ENCODE measurements around the gene MBLAC1. TPM values are rescaled to one million over a fixed set of nuclear protein-coding genes. Genes with fewer than 3 reads are reported as not detected.
A peak's percentile ranks its signal among the peaks of the same experiment; 100 is the strongest.

Gene MBLAC1
- total and polyA plus RNA-seq, 9 of the 15 experiments (the other 6 are each of a cell fraction or from before 2014, with no cell fraction given), result 0.03 to 3.1 (median 0.52) TPM

DNA sequence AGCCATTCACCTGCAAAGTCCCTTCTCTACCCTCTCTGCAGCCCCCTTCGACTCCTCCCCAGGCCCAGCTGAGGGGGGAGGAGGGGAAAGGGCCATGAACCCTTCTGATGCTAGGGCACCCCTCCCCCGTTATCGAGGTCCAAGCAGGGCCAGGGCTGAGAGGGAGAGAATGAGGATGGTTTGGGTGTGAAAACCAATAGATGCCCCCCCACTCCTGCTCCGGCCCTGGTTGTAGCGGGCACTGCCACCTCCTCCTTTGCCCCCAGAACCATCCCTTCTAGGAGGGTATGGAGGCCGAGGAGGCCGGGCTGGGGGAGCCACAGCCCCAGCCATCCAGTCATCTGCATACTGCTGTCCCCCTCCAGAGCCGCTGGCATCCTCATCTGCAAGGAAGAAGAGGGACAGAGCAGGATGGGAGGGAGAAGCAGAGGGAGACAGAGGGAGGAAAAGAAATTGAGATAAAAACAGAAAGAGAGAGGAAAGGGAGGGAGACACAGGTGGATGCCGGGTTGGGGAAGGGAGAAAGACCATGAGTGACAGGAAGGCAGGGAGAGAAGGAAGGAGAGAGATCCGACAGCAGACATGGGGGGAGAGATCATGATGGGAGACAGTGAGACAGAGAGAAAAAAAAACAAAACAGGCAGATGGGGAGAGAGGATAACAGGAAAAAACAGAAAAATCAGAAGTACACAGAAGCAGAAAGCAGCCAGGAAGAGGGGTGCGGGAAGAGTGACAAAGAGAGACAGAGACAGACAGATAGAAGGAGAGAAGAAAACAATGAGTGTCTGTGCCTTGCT, 43.5 kb downstream of the MBLAC1 start (continued):
- TF ChIP-seq MTA2 (IDR thresholded peaks at IDR 0.05; ENCODE audit: low read depth) (peak; percentile 46; the same call in 1 of the 2 replicates), ARHGAP35 (IDR thresholded peaks at IDR 0.05; ENCODE audit: partially characterized antibody) (peak; percentile 62), NR3C1 (CRISPR knock-in tag; IDR thresholded peaks at IDR 0.05) (no peak), ZNF507 (tag; conservative IDR thresholded peaks at IDR 0.05) (no peak), LARP7 (IDR thresholded peaks at IDR 0.05) (peak; percentile 88; the same call in 1 of the 2 replicates), FOXK2 (conservative IDR thresholded peaks at IDR 0.05 in 1 of 2, IDR thresholded peaks at IDR 0.05 in 1 of 2; ENCODE audit: low read depth in 2 of 2) (0 out of 4 replicates have a peak, but pooled peaks of 1 of the 2 experiments have one; percentile 35), NCOR1 (IDR thresholded peaks at IDR 0.05) (no peak), EHMT2 (IDR thresholded peaks at IDR 0.05) (peak; percentile 50; the same call in 1 of the 2 replicates), BRD9 (IDR thresholded peaks at IDR 0.05; ENCODE audit: low read depth, partially characterized antibody) (peak; percentile 30), ZNF644 (tag; IDR thresholded peaks at IDR 0.05; ENCODE audit: low read depth) (no peak), ZBTB8A (IDR thresholded peaks at IDR 0.05; ENCODE audit: partially characterized antibody) (no peak), HDGF (IDR thresholded peaks at IDR 0.05) (peak; percentile 39; the same call in 1 of the 2 replicates), HLTF (IDR thresholded peaks at IDR 0.05) (0 out of 2 replicates have a peak, but pooled peaks have one; percentile 37), ARID2 (IDR thresholded peaks at IDR 0.05) (0 out of 2 replicates have a peak, but pooled peaks have one; percentile 20), ZNF707 (CRISPR knock-in tag; conservative IDR thresholded peaks at IDR 0.05) (no peak), ZNF239 (CRISPR knock-in tag; IDR thresholded peaks at IDR 0.05) (no peak), CC2D1A (IDR thresholded peaks at IDR 0.05) (0 out of 2 replicates have a peak, but pooled peaks have one; percentile 22), ESRRB (CRISPR knock-in tag; IDR thresholded peaks at IDR 0.05; ENCODE audit: borderline replicate concordance) (no peak)
- TF ChIP-seq, protein P1, sequence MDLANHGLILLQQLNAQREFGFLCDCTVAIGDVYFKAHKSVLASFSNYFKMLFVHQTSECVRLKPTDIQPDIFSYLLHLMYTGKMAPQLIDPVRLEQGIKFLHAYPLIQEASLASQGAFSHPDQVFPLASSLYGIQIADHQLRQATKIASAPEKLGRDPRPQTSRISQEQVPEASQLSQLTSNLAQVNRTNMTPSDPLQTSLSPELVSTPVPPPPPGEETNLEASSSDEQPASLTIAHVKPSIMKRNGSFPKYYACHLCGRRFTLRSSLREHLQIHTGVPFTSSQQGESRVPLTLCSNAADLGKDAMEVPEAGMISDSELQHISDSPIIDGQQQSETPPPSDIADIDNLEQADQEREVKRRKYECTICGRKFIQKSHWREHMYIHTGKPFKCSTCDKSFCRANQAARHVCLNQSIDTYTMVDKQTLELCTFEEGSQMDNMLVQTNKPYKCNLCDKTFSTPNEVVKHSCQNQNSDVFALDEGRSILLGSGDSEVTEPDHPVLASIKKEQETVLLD (IDR thresholded peaks at IDR 0.05), result peak; percentile 40; the same call in 1 of the 2 replicates
- TF ChIP-seq, protein P2, sequence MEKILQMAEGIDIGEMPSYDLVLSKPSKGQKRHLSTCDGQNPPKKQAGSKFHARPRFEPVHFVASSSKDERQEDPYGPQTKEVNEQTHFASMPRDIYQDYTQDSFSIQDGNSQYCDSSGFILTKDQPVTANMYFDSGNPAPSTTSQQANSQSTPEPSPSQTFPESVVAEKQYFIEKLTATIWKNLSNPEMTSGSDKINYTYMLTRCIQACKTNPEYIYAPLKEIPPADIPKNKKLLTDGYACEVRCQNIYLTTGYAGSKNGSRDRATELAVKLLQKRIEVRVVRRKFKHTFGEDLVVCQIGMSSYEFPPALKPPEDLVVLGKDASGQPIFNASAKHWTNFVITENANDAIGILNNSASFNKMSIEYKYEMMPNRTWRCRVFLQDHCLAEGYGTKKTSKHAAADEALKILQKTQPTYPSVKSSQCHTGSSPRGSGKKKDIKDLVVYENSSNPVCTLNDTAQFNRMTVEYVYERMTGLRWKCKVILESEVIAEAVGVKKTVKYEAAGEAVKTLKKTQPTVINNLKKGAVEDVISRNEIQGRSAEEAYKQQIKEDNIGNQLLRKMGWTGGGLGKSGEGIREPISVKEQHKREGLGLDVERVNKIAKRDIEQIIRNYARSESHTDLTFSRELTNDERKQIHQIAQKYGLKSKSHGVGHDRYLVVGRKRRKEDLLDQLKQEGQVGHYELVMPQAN (IDR thresholded peaks at IDR 0.05; ENCODE audit: borderline replicate concordance), result peak; percentile 54; the same call in 1 of the 2 replicates
